RWPE2 (cell line): ENCODE data around the gene PTRHD1.

Experiments
- ATAC-seq: fragments of 200-7000 bp; cut with Tn5 transposase; 3 replicates; pipeline ENCODE4 v1.9.1; 2021; ENCODE audit warnings: low read depth
- DNase-seq: peaks from one replicate; pipeline ENCODE4 v3.0.0-alpha.2; 2020; ENCODE audit warnings: low spot score
- H3K27ac ChIP-seq: fragments of 450-650 bp; 2 replicates; pipeline ENCODE4 v1.5.1; 2017; ENCODE audit warnings: mild to moderate bottlenecking; ENCODE audit not compliant: poor library complexity, severe bottlenecking
- H3K27me3 ChIP-seq: fragments of 250-450 bp; sonication (Bioruptor Pico); 2 replicates; pipeline ENCODE4 v1.5.1; 2021; ENCODE audit warnings: mild to moderate bottlenecking, moderate library complexity; ENCODE audit not compliant: insufficient read depth, poor library complexity, severe bottlenecking
- H3K36me3 ChIP-seq: fragments of 250-450 bp; sonication (Bioruptor Pico); 2 replicates; pipeline ENCODE4 v1.5.1; 2020; ENCODE audit warnings: low read depth, mild to moderate bottlenecking, moderate library complexity
- H3K4me1 ChIP-seq: fragments of 250-450 bp; sonication (Bioruptor Pico); 2 replicates; pipeline ENCODE4 v1.5.1; 2021; ENCODE audit warnings: mild to moderate bottlenecking, moderate library complexity; ENCODE audit not compliant: insufficient read depth, poor library complexity, severe bottlenecking
- H3K4me3 ChIP-seq: fragments of 250-450 bp; sonication (Bioruptor Pico); 2 replicates; pipeline ENCODE4 v1.5.1; 2021; ENCODE audit warnings: mild to moderate bottlenecking, moderate library complexity; ENCODE audit not compliant: severe bottlenecking
- H3K9me3 ChIP-seq: fragments of 250-450 bp; sonication (Bioruptor Pico); 2 replicates; pipeline ENCODE4 v1.5.1; 2021; ENCODE audit warnings: mild to moderate bottlenecking, moderate library complexity; ENCODE audit not compliant: severe bottlenecking
- TF ChIP-seq, protein P1 (sequence below): fragments of 450-650 bp; IDR thresholded peaks from one replicate; pipeline ENCODE4 v1.5.1; 2017; ENCODE audit warnings: mild to moderate bottlenecking, moderate library complexity; ENCODE audit not compliant: poor library complexity, severe bottlenecking

The PTRHD1 gene

DNA sequence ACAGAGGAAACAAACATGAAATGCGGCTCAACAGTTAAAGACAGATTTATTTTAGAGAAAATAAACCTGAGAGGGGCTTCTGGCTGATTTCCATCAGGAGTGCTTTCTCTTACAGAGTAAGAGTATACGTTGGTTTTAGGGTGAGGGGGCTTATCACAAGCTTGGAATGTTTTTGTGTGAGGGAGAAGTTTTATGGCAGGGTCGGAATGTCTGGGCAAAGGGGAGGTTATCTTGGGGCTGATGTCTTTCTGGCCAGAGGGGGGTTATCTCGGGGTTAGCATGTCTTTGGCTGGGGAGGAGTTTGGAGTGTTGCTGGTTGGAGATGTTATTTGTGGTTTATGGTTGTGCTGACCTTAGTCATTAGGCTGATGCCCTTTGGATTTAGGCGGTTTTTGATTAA is 22.1 kb downstream of the PTRHD1 start:
- TF ChIP-seq, protein P1, sequence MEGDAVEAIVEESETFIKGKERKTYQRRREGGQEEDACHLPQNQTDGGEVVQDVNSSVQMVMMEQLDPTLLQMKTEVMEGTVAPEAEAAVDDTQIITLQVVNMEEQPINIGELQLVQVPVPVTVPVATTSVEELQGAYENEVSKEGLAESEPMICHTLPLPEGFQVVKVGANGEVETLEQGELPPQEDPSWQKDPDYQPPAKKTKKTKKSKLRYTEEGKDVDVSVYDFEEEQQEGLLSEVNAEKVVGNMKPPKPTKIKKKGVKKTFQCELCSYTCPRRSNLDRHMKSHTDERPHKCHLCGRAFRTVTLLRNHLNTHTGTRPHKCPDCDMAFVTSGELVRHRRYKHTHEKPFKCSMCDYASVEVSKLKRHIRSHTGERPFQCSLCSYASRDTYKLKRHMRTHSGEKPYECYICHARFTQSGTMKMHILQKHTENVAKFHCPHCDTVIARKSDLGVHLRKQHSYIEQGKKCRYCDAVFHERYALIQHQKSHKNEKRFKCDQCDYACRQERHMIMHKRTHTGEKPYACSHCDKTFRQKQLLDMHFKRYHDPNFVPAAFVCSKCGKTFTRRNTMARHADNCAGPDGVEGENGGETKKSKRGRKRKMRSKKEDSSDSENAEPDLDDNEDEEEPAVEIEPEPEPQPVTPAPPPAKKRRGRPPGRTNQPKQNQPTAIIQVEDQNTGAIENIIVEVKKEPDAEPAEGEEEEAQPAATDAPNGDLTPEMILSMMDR, result no peak
- H3K36me3 ChIP-seq, result no peaks in the 10 kb centered on the region

DNA sequence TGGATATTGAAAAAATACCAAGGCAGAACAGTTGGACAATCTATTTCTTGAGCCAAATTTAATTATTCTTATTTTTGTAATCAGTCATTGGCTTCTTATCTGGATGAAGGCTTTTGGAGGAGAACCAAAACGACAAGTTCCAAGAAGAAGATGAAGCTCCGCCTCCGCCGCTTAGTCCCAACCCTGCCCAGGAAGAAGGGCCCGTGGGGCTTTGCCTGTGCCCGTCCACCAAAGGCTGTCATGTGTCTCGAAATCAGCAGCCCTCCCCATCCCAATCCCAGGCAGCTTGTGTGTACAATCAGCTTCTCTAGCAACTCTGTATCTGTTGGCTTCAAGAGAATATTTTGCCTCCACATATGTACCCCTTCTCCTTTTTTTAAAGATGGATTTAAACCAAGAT is 24.6 kb downstream of the PTRHD1 start:
- Histone ChIP-seq H3K36me3 (no peaks in the 10 kb centered on the region), H3K9me3 (no peaks in the 10 kb centered on the region), H3K27ac (no peak overlapping the region), H3K27me3 (no peaks in the 10 kb centered on the region), H3K4me3 (no peak overlapping the region), H3K4me1 (no peaks in the 10 kb centered on the region)
- TF ChIP-seq, protein P1, result no peak
- DNase-seq (no peak), ATAC-seq (no peak)

More for the DNA sequence above, 22.1 kb downstream of the PTRHD1 start:
- Histone ChIP-seq H3K27me3 (no peaks in the 10 kb centered on the region), H3K27ac (no peak overlapping the region), H3K9me3 (no peaks in the 10 kb centered on the region), H3K4me3 (no peak overlapping the region), H3K4me1 (no peaks in the 10 kb centered on the region)
- DNase-seq (no peak), ATAC-seq (no peak)

DNA sequence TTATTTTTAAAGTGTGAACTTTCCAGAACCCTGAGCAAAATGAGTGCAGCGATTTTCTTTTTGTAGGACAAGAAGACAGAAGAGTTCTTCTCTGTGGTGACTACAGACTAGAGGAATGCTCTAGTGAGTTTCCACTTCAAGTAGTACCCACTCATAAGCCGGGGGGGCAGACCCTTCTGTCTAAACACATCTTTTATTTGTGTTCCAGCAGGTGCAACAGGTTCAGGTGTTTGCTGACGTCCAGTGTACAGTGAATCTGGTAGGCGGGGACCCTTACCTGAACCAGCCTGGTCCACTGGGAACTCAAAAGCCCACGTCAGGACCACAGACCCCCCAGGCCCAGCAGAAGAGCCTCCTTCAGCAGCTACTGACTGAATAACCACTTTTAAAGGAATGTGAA is 25.2 kb downstream of the PTRHD1 start:
- H3K9me3 ChIP-seq, result no peaks in the 10 kb centered on the region
- H3K4me1 ChIP-seq, result no peaks in the 10 kb centered on the region
- ATAC-seq (no peak), DNase-seq (no peak)
- no peaks in the 10 kb centered on the region for H3K36me3 ChIP-seq
- H3K4me3 ChIP-seq, result no peak overlapping the region
- H3K27me3 ChIP-seq, result no peaks in the 10 kb centered on the region
- H3K27ac ChIP-seq, result no peak overlapping the region
- TF ChIP-seq, protein P1, result no peak

DNA sequence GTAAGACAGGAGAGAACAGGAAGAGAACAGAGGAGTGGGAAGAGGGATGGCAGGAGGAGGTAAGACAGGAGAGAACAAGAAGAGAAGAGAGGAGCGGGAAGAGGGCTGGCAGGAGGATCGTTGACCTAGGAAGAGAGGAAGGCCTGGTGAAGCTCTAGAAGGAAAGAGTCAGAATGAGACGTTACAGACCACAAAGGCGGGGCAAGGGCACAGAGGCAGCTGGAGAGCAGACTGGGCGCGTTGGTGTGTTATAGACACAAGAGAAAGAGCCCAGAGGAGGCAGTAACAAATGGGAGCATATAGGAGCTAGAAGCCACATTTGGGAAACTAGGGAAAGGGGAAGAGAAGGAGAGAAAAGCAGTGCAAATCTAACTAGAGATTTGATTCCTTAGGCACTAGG is 26.6 kb downstream of the PTRHD1 start:
- TF ChIP-seq, protein P1, result no peak
- H3K9me3 ChIP-seq, result no peaks in the 10 kb centered on the region
- H3K4me3 ChIP-seq, result no peak overlapping the region
- no peak for ATAC-seq
- no peak for DNase-seq
- H3K36me3 ChIP-seq, result no peaks in the 10 kb centered on the region
- no peaks in the 10 kb centered on the region for H3K27me3 ChIP-seq
- no peak overlapping the region for H3K27ac ChIP-seq
- H3K4me1 ChIP-seq, result no peaks in the 10 kb centered on the region

DNA sequence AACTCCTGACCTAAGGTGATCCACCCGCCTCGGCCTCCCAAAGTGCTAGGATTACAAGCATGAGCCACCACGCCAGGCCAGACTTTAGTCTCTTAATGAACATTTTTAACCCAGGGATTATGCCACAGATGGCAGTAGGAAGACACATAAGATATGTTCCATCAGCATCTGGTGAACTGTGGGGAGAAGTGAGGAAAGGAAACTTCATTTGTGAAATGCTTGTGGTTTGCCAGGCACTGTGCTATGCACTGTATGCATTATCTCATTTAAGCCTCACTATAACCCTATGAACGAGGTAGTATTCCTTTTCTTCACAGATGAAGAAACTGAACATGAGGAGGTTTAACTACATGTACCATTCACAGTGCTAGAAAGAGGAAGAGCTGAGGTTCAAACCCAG is 29.3 kb downstream of the PTRHD1 start:
- DNase-seq, result no peak
- Histone ChIP-seq H3K4me1 (no peaks in the 10 kb centered on the region), H3K36me3 (peaks cover 4% of the 10 kb centered on the region; the same call in 1 of the 2 replicates), H3K9me3 (no peaks in the 10 kb centered on the region), H3K4me3 (no peak overlapping the region), H3K27me3 (no peaks in the 10 kb centered on the region), H3K27ac (no peak overlapping the region)
- TF ChIP-seq, protein P1, result no peak
- ATAC-seq, result no peak
